Measurements from ENCODE around the gene PLCH1. TPM values are rescaled to one million over a fixed set of nuclear protein-coding genes. Genes with fewer than 3 reads are reported as not detected.

Gene PLCH1
- total and polyA plus RNA-seq, 9 donors = 0.04 to 6.3 (median 0.79) TPM

DNA sequence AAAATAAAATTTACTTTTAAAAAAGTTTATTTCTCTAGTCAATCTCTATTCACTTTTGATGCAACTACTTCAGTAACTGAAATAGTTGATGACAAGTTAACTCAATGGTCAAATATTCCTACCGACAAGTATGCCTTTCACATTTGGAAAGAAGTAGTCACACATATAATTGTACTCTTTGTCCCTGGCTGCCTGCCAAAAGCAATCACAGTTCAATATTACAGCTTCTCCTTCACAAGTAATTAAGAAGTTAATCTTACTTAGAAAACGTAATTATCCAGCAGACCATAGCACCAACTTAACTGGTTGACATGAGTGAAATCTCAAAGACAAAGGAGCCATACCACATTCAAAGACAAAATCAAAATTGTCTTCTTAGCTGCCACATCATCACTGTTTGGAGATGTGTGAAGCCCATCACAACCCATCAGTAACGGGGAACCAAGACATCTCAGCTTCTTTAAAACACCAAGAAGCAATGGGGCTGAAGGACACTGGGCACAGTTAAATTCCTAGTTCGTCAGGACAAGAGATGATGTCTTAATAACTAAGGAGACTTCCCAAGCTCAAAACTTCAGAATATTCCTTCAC is 86.1 kb downstream of the PLCH1 start:
- Histone ChIP-seq H3K36me3 (no peaks in the 10 kb centered on the region), H3K27ac (no peak overlapping the region), H3K9me3 (no peaks in the 10 kb centered on the region), H3K4me3 (no peak overlapping the region), H3K4me1 (ENCODE audit: insufficient read depth) (no peaks in the 10 kb centered on the region), H3K27me3 (no peaks in the 10 kb centered on the region)
- WGBS, 3 donors = 80 to 87% (median 82%) methylated on average over 4 of the region's 4 CpGs
- intact Hi-C loops (cut with DNase I) = no loop called here
- TF ChIP-seq EP300 (IDR thresholded peaks at IDR 0.05) = no peak
- TF ChIP-seq, protein P1, sequence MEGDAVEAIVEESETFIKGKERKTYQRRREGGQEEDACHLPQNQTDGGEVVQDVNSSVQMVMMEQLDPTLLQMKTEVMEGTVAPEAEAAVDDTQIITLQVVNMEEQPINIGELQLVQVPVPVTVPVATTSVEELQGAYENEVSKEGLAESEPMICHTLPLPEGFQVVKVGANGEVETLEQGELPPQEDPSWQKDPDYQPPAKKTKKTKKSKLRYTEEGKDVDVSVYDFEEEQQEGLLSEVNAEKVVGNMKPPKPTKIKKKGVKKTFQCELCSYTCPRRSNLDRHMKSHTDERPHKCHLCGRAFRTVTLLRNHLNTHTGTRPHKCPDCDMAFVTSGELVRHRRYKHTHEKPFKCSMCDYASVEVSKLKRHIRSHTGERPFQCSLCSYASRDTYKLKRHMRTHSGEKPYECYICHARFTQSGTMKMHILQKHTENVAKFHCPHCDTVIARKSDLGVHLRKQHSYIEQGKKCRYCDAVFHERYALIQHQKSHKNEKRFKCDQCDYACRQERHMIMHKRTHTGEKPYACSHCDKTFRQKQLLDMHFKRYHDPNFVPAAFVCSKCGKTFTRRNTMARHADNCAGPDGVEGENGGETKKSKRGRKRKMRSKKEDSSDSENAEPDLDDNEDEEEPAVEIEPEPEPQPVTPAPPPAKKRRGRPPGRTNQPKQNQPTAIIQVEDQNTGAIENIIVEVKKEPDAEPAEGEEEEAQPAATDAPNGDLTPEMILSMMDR (IDR thresholded peaks at IDR 0.05) = no peak
- TF ChIP-seq POLR2A (IDR thresholded peaks at IDR 0.05) = no peak
- DNase-seq = no peak

DNA sequence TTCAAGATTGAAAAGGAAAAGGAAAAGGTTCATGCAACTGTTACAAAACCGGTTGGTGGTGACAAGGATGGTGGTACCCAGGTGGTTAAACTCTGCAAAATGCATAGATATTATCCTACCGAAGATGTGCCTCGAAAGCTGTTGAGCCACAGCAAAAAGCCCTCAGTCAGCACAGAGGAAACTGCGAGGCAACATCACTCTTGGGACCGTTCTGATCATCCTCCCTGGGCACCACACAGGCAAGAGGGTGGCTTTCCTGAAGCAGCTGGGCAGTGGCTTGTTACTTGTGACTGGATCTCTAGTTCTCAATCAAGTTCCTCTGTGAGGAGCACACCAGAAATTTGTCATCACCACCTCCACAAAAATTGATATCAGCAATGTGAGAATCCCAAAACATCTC is 86.9 kb downstream of the PLCH1 start:
- no peak overlapping the region for H3K4me3 ChIP-seq
- intact Hi-C loops (cut with DNase I) = no loop called here
- H3K27me3 ChIP-seq = no peaks in the 10 kb centered on the region
- no peak for DNase-seq
- no peak overlapping the region for H3K27ac ChIP-seq
- H3K36me3 ChIP-seq = no peaks in the 10 kb centered on the region
- no peaks in the 10 kb centered on the region for H3K4me1 ChIP-seq (ENCODE audit: insufficient read depth)
- no peaks in the 10 kb centered on the region for H3K9me3 ChIP-seq
- 90 to 93% (median 91%) methylated on average over 5 of the region's 5 CpGs for WGBS, 3 donors
- TF ChIP-seq POLR2A (IDR thresholded peaks at IDR 0.05) (no peak), EP300 (IDR thresholded peaks at IDR 0.05) (no peak)
- TF ChIP-seq, protein P1 (IDR thresholded peaks at IDR 0.05) = no peak

DNA sequence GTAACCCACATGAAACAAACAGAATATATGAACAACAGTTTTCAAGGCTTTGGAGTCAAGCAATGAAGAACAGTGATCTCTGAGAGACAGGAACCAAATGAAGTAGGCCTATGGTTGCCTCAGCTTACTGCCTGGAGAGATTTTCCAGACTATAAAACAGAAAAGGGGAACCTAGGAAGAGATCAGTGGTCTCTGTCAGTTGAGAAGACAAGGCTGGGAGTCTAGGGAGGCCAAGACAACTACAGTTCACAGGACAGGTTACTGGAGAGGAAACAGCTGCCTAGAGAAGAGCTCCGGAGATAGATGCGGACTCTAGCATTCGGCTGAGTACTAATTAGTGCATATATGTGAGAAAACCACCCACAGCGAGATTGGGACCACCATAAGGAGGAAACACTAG is 87.7 kb downstream of the PLCH1 start:
- Histone ChIP-seq H3K4me3 (no peak overlapping the region), H3K27ac (no peak overlapping the region), H3K36me3 (no peaks in the 10 kb centered on the region), H3K9me3 (no peaks in the 10 kb centered on the region), H3K27me3 (no peaks in the 10 kb centered on the region), H3K4me1 (ENCODE audit: insufficient read depth) (no peaks in the 10 kb centered on the region)
- TF ChIP-seq EP300 (IDR thresholded peaks at IDR 0.05) = no peak
- TF ChIP-seq, protein P1 (IDR thresholded peaks at IDR 0.05) = no peak
- no peak for TF ChIP-seq POLR2A (IDR thresholded peaks at IDR 0.05)
- 67 to 81% (median 78%) methylated on average over 4 of the region's 4 CpGs for WGBS, 3 donors
- no peak for DNase-seq
- intact Hi-C loops (cut with DNase I) = no loop called here

DNA sequence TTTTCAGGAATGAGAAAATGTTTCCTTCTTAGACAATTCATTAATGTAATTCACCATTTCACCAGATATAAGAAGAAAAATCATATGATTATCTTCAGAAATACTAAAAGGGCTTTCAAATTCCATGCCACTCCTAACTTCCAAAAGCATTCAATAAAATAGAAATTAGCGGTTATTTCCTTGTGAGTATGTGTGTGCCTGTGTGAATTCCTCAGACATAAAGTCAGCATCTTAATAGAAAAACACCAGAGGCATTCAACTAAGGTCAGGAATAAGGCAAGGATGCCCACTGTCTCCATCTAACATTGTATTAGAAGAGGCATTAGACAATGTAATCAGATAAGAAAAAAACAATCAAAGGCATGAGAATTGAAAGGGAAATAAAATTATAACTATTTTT is 88.4 kb downstream of the PLCH1 start:
- no peaks in the 10 kb centered on the region for H3K27me3 ChIP-seq
- intact Hi-C loops (cut with DNase I) = no loop called here
- H3K4me3 ChIP-seq = no peak overlapping the region
- 85 to 94% (median 87%) methylated on average over 1 of the region's 1 CpG for WGBS, 3 donors
- H3K27ac ChIP-seq = no peak overlapping the region
- no peaks in the 10 kb centered on the region for H3K4me1 ChIP-seq (ENCODE audit: insufficient read depth)
- no peak for DNase-seq
- H3K36me3 ChIP-seq = no peaks in the 10 kb centered on the region
- no peaks in the 10 kb centered on the region for H3K9me3 ChIP-seq
- TF ChIP-seq POLR2A (IDR thresholded peaks at IDR 0.05) (no peak), EP300 (IDR thresholded peaks at IDR 0.05) (no peak)
- TF ChIP-seq, protein P1 (IDR thresholded peaks at IDR 0.05) = no peak

All from ovary (tissue), 9 donors.